H1 (cell line): ENCODE measurements around the gene HADH. TPM values are rescaled to one million over a fixed set of nuclear protein-coding genes. Genes with fewer than 3 reads are reported as not detected.

ENCODE experiments used
- EP300 ChIP-seq, 2 experiments: IDR thresholded peaks; 1 replicate in 1 of 2; 2 replicates in 1 of 2; pipeline ENCODE4 v1.6.1; 2011 to 2012; ENCODE audit warnings: low read depth in 2 of 2, low read length in 2 of 2, mild to moderate bottlenecking in 2 of 2, borderline replicate concordance in 1 of 2, inconsistent platforms in 1 of 2, moderate library complexity in 1 of 2
- SIX5 ChIP-seq: IDR thresholded peaks from 2 replicates; pipeline ENCODE4 v1.6.1; 2011; ENCODE audit warnings: mild to moderate bottlenecking, low read depth, low read length
- TAF7 ChIP-seq: optimal IDR thresholded peaks from 2 replicates; pipeline ENCODE3; 2011; ENCODE audit warnings: low read depth, mild to moderate bottlenecking, inconsistent platforms, low read length, moderate library complexity, borderline replicate concordance
- polyA plus RNA-seq, 7 experiments: library from polyadenylated mRNA; depleted of rRNA in 3 of 7; stranded (reverse) in 5 of 7; unstranded in 2 of 7; fragments of >200 nt in 5 of 7; fragments of 200-250 nt in 2 of 7; gene quantifications; 1 replicate in 5 of 7; 2 replicates in 1 of 7; 4 replicates in 1 of 7; pipeline versions ENCODE4 v1.2.1 to v1.2.3, GENCODE V29; 2011 to 2013; ENCODE audit warnings: missing spikeins in 2 of 7, mixed read lengths in 2 of 7
- total RNA-seq: library from RNA; stranded (reverse); fragmentation: NEBNext Ultra II Directional; extraction: Animal tissue kit (Norgen Biotek cat#: 25700); gene quantifications from 2 replicates; pipeline ENCODE4 v1.2.1, GENCODE V29; 2021
- TF ChIP-seq, protein P1 (sequence below): IDR thresholded peaks from 2 replicates; pipeline ENCODE4 v1.6.1; 2012; ENCODE audit warnings: inconsistent platforms

HADH gene
- total and polyA plus RNA-seq, 2 of the 8 experiments (the other 6 are each of a cell fraction or from before 2014, with no cell fraction given) = 47.5 to 54.4 TPM

GRCh38 chr4:107950746-107951540 lies 38.7 kb upstream of the HADH start (continued):
- TF ChIP-seq SIX5 (no peak), EP300 (IDR thresholded peaks at IDR 0.05; ENCODE audit: borderline replicate concordance in 1 of 2, low read depth in 2 of 2, low read length in 2 of 2) (no peak), TAF7 (no peak)
- TF ChIP-seq, protein P1, sequence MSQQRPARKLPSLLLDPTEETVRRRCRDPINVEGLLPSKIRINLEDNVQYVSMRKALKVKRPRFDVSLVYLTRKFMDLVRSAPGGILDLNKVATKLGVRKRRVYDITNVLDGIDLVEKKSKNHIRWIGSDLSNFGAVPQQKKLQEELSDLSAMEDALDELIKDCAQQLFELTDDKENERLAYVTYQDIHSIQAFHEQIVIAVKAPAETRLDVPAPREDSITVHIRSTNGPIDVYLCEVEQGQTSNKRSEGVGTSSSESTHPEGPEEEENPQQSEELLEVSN = no peak
